GM12865 (cell line): Measurements from ENCODE around the gene EHD4.

Experiments used
- DNase-seq: peaks from one replicate; pipeline ENCODE4 v3.0.0; 2010; ENCODE audit warnings: low read depth
- H3K4me3 ChIP-seq: 2 replicates; pipeline ENCODE4 v1.5.1; 2011; ENCODE audit warnings: mild to moderate bottlenecking, low read depth, low read length, control low read depth
- TF ChIP-seq, protein P1 (sequence below): IDR thresholded peaks from 2 replicates; pipeline ENCODE4 v1.5.1; 2011; ENCODE audit warnings: low read length, control low read depth, low read depth, inconsistent platforms; ENCODE audit not compliant: insufficient read depth; ENCODE audit errors: missing control alignments

EHD4 gene

DNA sequence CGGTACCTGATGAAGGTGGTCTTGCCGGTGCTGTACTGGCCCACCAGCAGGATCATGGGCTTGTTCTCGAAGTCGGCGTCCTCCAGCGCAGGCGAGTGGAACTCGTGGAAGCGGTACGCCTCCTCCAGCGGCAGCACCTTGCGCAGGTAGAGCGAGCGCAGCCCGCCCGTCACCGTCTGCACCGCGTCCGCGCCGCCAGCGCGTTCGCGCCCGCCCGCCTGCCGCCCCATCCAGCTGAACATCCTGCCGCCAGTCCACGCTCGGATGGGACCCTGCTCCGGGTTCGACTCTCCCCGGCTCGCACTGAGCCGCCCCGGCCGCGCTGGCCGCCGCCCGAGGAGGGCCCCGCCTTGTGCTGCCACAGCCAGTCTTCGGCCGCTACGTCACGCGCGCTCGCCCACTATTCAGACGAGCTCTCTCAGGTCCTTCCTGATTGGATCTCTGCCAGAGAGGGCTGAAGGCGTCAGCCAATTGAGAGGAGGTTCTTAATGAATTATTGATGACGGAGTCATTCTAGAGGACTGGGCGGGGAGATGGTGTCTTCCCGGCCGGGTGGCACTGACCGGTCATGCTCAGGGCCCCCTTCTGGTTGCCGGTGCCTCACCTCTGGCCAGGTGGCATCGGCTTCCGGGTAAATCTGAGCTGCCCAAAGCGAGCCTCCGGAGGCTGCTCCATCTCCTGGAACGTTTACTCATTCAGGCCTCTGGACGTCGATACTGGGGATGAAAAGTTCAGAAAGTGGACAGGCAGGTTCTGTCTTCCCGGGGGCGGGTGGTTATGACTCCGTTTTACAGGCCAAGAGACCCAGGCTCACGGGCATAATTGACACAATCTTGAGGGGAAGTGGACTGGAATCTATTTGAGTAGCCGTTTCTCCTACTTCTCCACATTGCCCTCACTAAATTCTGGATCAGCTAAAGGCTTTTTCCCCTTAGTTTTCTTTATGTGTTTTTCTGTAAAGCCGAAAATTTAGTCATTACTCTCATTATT, at the start of gene EHD4:
Gene EHD4 (minus strand): TSS at position 305 of the 990 bp plus-strand sequence. CDS start 63 bp downstream, at position 242.
- TF ChIP-seq, protein P1, sequence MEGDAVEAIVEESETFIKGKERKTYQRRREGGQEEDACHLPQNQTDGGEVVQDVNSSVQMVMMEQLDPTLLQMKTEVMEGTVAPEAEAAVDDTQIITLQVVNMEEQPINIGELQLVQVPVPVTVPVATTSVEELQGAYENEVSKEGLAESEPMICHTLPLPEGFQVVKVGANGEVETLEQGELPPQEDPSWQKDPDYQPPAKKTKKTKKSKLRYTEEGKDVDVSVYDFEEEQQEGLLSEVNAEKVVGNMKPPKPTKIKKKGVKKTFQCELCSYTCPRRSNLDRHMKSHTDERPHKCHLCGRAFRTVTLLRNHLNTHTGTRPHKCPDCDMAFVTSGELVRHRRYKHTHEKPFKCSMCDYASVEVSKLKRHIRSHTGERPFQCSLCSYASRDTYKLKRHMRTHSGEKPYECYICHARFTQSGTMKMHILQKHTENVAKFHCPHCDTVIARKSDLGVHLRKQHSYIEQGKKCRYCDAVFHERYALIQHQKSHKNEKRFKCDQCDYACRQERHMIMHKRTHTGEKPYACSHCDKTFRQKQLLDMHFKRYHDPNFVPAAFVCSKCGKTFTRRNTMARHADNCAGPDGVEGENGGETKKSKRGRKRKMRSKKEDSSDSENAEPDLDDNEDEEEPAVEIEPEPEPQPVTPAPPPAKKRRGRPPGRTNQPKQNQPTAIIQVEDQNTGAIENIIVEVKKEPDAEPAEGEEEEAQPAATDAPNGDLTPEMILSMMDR, result peak; percentile 32
- DNase-seq, result peak; percentile 99
- H3K4me3 ChIP-seq, result peak within 1 kb of the TSS; percentile 98

DNA sequence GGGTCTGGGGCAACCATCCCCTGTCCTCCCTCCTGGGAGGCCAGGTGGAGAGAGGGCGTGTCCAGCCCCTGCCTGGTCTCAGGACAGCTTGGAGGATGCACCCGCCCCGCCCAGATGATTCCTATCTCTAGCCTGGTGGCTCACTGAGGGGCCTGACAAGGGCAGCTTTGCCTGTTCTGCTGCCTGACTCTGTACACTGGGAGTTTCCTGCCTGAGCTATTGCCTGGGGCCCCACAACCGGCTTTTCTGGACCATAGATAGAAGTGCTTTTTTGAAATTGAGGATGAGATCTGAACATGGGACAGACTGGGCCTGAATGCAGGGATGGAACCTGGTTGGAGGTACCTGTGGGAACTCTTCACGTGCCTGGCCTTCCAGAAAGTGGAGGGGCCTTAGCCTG, 49.2 kb upstream of the EHD4 start:
- TF ChIP-seq, protein P1, result no peak
- no peak for DNase-seq
- no peak overlapping the region for H3K4me3 ChIP-seq

DNA sequence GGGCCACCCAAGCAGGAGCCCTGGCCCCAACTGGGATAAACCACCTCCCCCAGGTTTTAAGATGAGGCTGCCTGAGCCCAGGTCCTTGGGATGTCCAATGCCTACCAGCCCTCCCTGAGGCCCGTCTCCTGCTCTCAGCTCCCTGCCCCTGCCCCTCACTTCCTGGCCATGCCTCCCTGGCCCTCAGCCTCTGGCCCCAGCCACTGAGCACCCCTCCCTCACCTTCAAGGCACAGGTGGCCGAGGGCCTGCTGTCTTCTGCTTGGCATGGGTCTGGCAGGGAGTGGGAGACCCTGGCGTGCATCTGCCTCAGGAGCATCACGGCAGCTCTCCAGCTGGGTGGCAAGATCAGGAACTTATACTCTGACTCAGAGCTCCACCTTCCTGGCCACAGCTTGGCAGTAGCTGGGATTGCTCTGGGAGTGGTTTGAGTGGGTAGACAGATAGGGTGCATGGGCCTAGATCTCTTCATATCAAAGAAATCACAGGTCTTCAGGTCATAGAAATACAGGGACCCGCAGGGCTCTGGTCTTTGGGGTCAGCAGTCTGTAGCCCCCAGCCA, 48.4 kb upstream of the EHD4 start, which contains the start of gene PLA2G4E:
Gene PLA2G4E (minus strand): TSS at position 330 of the 561 bp plus-strand sequence. CDS start 12 bp downstream, at position 318.
- no peak within 1 kb of the TSS for H3K4me3 ChIP-seq
- DNase-seq, result no peak
- TF ChIP-seq, protein P1, result no peak

- no peak for DNase-seq
- no peak overlapping the region for H3K4me3 ChIP-seq
- TF ChIP-seq, protein P1, result no peak
These were observed 46.2 kb upstream of the EHD4 start for GRCh38 chr15:42018306-42019224.

GRCh38 chr15:42016971-42017370, 44.6 kb upstream of the EHD4 start:
- H3K4me3 ChIP-seq, result no peak overlapping the region
- TF ChIP-seq, protein P1, result no peak
- no peak for DNase-seq

DNA sequence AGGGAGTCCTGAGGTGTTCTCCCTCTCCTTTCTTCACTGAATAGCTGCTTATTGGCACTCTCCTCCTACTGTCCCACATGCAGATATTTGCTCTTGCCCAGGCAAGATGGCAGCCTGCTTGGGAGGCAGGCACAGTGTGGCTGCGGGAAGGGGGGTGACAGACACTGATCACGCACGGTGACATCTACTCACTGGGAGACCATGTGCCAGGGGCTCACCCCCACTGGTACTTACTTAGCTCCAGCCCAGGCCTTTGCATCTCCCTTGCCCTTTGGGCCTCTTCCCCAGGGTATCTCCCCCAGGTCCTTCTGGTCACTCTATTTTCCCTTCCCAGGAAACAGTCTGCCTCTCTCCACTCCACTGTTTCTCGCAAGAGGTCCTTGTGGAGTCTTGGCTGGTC, 42.0 kb upstream of the EHD4 start:
- H3K4me3 ChIP-seq, result no peak overlapping the region
- DNase-seq, result no peak
- TF ChIP-seq, protein P1, result no peak
